NCI-H2227 treated with DMSO at 0.1 percent for 48 hours (cell line): Measurements from ENCODE around the gene BIRC7.

ENCODE experiments used
- DNase-seq: peaks from one replicate; lab custom pipeline; 2025; lab: John Stamatoyannopoulos, UW

Gene BIRC7

GRCh38 chr20:63281742-63282665 is 46.3 kb downstream of the BIRC7 start:
- DNase-seq = no peak

- no peak for DNase-seq
Observed at GRCh38 chr20:63282946-63283345, 47.2 kb downstream of the BIRC7 start.

GRCh38 chr20:63283397-63284082 is 47.8 kb downstream of the BIRC7 start:
- DNase-seq = no peak

- DNase-seq = no peak
Observed at GRCh38 chr20:63284083-63284440, 48.4 kb downstream of the BIRC7 start.

- no peak for DNase-seq
Observed at GRCh38 chr20:63284544-63284949, 48.8 kb downstream of the BIRC7 start.

- DNase-seq = no peak
Observed at GRCh38 chr20:63284981-63285524, 49.3 kb downstream of the BIRC7 start.

- no peak for DNase-seq
Observed at GRCh38 chr20:63285636-63286615, 50.2 kb downstream of the BIRC7 start.

GRCh38 chr20:63286781-63287696 is 51.3 kb downstream of the BIRC7 start:
- no peak for DNase-seq

GRCh38 chr20:63287697-63288580 is 52.2 kb downstream of the BIRC7 start:
- DNase-seq = no peak

- no peak for DNase-seq
Observed at GRCh38 chr20:63288581-63289251, 53.0 kb downstream of the BIRC7 start.

- DNase-seq = no peak
Observed at GRCh38 chr20:63289311-63290135, 53.8 kb downstream of the BIRC7 start.
